ENCODE measurements around the gene ATP6AP1. TPM values are rescaled to one million over a fixed set of nuclear protein-coding genes. Genes with fewer than 3 reads are reported as not detected.

ATP6AP1 gene
- total and polyA plus RNA-seq, 2 of the 13 experiments (the other 11 are each of a cell fraction or from before 2014, with no cell fraction given), result 56.7 to 110 TPM

DNA sequence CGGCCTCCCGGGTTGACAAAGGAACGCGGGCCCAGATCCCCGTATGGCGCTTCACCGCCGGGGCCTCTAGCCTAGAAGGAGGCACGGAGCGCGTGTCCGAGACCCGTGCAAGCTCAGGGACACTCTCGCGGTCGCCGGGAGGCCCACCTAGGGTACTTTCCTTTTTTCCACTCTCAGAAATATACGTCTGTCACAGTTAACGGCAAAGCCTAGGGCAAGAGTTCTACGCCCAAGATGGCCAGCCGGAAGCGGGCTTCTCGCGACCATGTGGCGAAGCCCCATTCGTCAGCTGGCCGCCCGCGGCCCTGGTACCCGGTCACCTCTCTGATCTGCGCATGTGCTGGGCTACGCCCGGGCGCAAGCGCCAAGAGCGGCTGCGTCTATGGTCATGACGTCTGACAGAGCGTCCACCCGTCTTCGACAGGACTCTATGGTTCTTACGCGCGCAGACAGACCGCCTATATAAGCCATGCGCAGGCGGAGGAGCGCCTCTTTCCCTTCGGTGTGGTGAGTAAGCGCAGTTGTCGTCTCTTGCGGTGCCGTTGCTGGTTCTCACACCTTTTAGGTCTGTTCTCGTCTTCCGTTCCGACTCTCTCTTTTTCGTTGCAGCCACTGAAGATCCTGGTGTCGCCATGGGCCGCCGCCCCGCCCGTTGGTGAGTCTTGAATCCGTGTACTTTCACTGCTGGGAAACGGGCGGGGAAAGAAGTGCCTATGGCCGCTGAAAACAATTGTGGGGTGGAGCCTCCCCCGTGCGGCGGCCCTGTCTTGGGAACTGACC, 30.4 kb upstream of the ATP6AP1 start, which contains the start of gene RPL10 (continued):
- TF ChIP-seq ZNF382 (CRISPR knock-in tag; IDR thresholded peaks at IDR 0.05; ENCODE audit: borderline replicate concordance) (no peak), CHD4 (IDR thresholded peaks at IDR 0.05; ENCODE audit: borderline replicate concordance, low read length) (no peak), CHD2 (IDR thresholded peaks at IDR 0.05; ENCODE audit: low read depth, low read length) (peak; percentile 43; the same call in 1 of the 2 replicates), ZNF530 (CRISPR knock-in tag; IDR thresholded peaks at IDR 0.05; ENCODE audit: low read depth) (no peak), ZNF644 (CRISPR knock-in tag; IDR thresholded peaks at IDR 0.05; ENCODE audit: low read depth) (no peak), SMYD3 (CRISPR knock-in tag; IDR thresholded peaks at IDR 0.05) (peak; percentile 50; the same call in 1 of the 2 replicates), ZSCAN9 (CRISPR knock-in tag; IDR thresholded peaks at IDR 0.05; ENCODE audit: borderline replicate concordance) (peak; percentile 87), ZNF737 (CRISPR knock-in tag; IDR thresholded peaks at IDR 0.05; ENCODE audit: borderline replicate concordance) (no peak), ZNF232 (CRISPR knock-in tag; IDR thresholded peaks at IDR 0.05; ENCODE audit: borderline replicate concordance) (no peak), JDP2 (CRISPR knock-in tag; IDR thresholded peaks at IDR 0.05; ENCODE audit: borderline replicate concordance) (no peak), CAMTA2 (CRISPR knock-in tag; IDR thresholded peaks at IDR 0.05; ENCODE audit: borderline replicate concordance) (no peak), RAD51 (IDR thresholded peaks at IDR 0.05; ENCODE audit: borderline replicate concordance) (no peak), NKX3-1 (CRISPR knock-in tag; IDR thresholded peaks at IDR 0.05) (peak; percentile 78; the same call in 1 of the 2 replicates), RXRA (CRISPR knock-in tag; IDR thresholded peaks at IDR 0.05) (no peak), NFATC3 (CRISPR knock-in tag; IDR thresholded peaks at IDR 0.05) (no peak), E2F1 (CRISPR knock-in tag; IDR thresholded peaks at IDR 0.05) (no peak; the same call in 1 of the 2 replicates), CBX1 (IDR thresholded peaks at IDR 0.05; ENCODE audit: low read depth) (peak; percentile 52), CEBPB (IDR thresholded peaks at IDR 0.05; ENCODE audit: borderline replicate concordance, low read depth, low read length) (no peak), ZNF142 (CRISPR knock-in tag; IDR thresholded peaks at IDR 0.05) (no peak)
- TF ChIP-seq, protein P1, sequence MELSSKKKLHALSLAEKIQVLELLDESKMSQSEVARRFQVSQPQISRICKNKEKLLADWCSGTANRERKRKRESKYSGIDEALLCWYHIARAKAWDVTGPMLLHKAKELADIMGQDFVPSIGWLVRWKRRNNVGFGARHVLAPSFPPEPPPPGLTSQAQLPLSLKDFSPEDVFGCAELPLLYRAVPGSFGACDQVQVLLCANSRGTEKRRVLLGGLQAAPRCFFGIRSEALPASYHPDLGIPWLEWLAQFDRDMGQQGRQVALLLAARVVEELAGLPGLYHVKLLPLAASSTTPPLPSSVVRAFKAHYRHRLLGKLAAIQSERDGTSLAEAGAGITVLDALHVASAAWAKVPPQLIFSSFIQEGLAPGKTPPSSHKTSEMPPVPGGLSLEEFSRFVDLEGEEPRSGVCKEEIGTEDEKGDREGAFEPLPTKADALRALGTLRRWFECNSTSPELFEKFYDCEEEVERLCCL (CRISPR knock-in tag; IDR thresholded peaks at IDR 0.05; ENCODE audit: borderline replicate concordance), result no peak
- TF ChIP-seq, protein P2, sequence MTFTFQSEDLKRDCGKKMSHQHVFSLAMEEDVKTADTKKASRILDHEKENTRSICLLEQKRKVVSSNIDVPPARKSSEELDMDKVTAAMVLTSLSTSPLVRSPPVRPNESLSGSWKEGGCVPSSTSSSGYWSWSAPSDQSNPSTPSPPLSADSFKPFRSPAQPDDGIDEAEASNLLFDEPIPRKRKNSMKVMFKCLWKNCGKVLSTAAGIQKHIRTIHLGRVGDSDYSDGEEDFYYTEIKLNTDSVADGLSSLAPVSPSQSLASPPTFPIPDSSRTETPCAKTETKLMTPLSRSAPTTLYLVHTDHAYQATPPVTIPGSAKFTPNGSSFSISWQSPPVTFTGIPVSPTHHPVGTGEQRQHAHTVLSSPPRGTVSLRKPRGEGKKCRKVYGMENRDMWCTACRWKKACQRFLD (CRISPR knock-in tag; IDR thresholded peaks at IDR 0.05; ENCODE audit: borderline replicate concordance), result no peak
